HEK293T (cell line): ENCODE measurements around the gene KLK10.

ENCODE experiments used
- FOXM1 ChIP-seq: fragments of 450-650 bp; IDR thresholded peaks from 2 replicates; pipeline ENCODE4 v1.6.1; 2017; ENCODE audit warnings: mild to moderate bottlenecking, borderline replicate concordance
- L3MBTL2 ChIP-seq: fragments of 450-650 bp; conservative IDR thresholded peaks from 2 replicates; pipeline ENCODE4 v1.6.1; 2016; ENCODE audit warnings: mild to moderate bottlenecking
- NFRKB ChIP-seq: fragments of 450-650 bp; IDR thresholded peaks from 2 replicates; pipeline ENCODE4 v1.6.1; 2016; ENCODE audit warnings: mild to moderate bottlenecking, moderate library complexity
- TF ChIP-seq, protein P1 (sequence below): fragments of 450-650 bp; IDR thresholded peaks from 2 replicates; pipeline ENCODE4 v1.6.1; 2016

DNA sequence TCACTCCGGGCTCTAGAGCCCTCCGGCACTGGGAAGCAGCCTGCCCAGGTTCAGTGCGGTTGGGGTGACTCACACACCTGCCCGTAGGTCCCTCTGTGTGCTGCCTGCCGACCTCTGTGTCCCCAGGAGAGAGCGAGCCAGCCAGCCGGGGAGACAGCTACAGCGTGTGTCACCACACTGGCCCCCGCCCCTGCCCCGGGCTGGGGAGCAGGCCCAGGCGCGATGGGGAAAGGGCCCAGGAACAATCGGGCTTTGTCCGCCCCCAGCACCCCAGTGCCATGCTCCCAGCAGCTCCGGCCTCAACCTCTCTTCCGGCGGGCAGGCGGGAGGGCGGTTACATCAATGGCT is 50.1 kb downstream of the KLK10 start, which contains the start of gene KLK6:
- TF ChIP-seq, protein P1, sequence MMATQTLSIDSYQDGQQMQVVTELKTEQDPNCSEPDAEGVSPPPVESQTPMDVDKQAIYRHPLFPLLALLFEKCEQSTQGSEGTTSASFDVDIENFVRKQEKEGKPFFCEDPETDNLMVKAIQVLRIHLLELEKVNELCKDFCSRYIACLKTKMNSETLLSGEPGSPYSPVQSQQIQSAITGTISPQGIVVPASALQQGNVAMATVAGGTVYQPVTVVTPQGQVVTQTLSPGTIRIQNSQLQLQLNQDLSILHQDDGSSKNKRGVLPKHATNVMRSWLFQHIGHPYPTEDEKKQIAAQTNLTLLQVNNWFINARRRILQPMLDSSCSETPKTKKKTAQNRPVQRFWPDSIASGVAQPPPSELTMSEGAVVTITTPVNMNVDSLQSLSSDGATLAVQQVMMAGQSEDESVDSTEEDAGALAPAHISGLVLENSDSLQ = no peak
- TF ChIP-seq NFRKB (no peak), FOXM1 (no peak), L3MBTL2 (no peak)
